Spleen (tissue), 7 donors: ENCODE results near the gene ISOC2.
A peak's percentile ranks its signal among the peaks of the same experiment; 100 is the strongest.

Experiments
- POLR2A ChIP-seq, 3 donors: fragments of 450-650 bp; IDR thresholded peaks; one replicate each; pipeline ENCODE4 v1.5.1; 2017; ENCODE audit warnings: antibody characterized with exemption in 3 of 3, mild to moderate bottlenecking in 1 of 3
- TF ChIP-seq, protein P1 (sequence below), 11 experiments: fragments of 200-600 bp in 7 of 11; fragments of 450-650 bp in 4 of 11; sonication (generic) in 4 of 11; IDR thresholded peaks in 8 of 11; conservative IDR thresholded peaks in 3 of 11; 1 replicate in 7 of 11; 2 replicates in 4 of 11; pipeline versions ENCODE4 v1.4.0 to v1.8.0; 2016 to 2021; ENCODE audit warnings: antibody characterized with exemption in 11 of 11, inconsistent platforms in 4 of 11, mild to moderate bottlenecking in 1 of 11
- donor health status: DM: no; HTN: no; CAD: no; lungs with moderate emphysema.
- donor health status: DM: no; HTN: no; CAD: no.
- donor health status: DM: no; HTN: no; CAD: no.

DNA sequence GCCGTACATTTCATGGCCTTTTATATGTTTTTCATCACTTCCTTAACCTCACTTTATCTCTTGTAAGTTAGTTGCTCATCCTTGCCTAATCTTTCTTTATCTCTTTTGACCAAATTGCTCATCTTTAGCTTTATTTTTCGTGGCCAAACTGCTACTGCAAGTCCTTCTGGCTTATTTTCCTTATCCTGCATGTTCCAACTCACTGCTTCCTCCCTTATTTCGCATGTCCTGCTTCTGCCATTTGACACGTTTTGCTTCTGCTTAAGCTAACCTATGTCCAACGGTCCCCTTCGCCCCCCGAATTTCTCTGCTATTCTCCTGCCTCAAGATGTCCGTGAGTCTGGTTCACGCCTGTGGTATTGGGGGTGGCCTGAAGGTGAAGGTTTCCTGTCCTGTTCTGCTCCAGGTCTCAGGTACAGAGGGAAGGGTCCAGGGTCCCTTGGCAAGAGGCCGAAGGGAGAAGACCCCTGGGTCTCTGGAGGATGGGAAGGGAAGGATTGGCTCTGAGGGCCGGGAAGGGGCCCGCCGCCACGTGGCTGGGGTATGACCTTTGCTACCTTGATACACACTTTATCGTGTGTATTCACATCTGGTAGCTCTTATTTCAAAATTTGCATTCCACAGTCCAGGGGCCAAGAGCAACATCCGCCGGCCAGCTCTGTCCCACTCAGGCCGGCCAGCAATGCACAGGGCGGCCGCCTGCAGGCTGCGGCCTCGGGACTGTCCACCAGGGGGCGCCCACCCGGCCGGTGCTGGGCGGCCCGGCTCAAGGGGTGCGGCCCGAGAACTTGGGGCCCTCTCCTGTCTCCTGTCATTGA lies 6.0 kb upstream of the ISOC2 start:
- TF ChIP-seq, protein P1, sequence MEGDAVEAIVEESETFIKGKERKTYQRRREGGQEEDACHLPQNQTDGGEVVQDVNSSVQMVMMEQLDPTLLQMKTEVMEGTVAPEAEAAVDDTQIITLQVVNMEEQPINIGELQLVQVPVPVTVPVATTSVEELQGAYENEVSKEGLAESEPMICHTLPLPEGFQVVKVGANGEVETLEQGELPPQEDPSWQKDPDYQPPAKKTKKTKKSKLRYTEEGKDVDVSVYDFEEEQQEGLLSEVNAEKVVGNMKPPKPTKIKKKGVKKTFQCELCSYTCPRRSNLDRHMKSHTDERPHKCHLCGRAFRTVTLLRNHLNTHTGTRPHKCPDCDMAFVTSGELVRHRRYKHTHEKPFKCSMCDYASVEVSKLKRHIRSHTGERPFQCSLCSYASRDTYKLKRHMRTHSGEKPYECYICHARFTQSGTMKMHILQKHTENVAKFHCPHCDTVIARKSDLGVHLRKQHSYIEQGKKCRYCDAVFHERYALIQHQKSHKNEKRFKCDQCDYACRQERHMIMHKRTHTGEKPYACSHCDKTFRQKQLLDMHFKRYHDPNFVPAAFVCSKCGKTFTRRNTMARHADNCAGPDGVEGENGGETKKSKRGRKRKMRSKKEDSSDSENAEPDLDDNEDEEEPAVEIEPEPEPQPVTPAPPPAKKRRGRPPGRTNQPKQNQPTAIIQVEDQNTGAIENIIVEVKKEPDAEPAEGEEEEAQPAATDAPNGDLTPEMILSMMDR (IDR thresholded peaks at IDR 0.05 in 8 of 11, conservative IDR thresholded peaks at IDR 0.05 in 3 of 11) = peak; percentile 87 to 100 (median 99)
- no peak for TF ChIP-seq POLR2A (IDR thresholded peaks at IDR 0.05)
